Measurements from ENCODE around the gene WWC2.

WWC2 gene

DNA sequence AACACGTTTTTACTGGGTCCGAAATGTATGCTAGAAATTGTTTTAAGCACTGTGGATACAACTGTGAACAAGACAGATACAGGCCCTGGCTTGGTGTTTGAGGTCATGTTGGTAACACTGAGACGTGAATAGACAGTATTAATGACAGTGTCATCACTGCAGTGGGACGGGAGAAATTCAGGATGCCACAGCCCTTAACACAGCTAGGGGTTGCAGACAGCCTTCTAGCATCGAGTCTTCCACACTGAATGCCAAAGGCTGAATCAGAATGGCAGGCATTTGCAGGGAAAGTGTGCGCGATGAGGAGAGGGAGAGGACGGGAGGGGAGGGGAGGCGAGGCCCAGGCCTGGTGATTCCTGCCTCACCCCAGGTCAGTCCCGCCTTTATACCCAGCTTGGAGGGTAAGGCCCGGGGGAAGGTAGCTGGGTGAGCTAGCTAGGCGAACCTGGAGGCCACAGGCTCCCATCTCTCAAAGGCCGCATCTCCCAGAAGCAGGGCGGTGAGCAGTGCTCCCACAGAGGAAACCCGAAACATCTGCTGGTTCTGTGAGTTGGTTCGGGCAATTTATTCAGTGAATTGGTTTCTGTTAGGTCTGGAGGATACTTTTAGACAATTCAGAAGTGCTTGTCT is 267.3 kb downstream of the WWC2 start:
- FAIRE-seq (no peak), DNase-seq (ENCODE audit: insufficient read length, low spot score) (no peak)

DNA sequence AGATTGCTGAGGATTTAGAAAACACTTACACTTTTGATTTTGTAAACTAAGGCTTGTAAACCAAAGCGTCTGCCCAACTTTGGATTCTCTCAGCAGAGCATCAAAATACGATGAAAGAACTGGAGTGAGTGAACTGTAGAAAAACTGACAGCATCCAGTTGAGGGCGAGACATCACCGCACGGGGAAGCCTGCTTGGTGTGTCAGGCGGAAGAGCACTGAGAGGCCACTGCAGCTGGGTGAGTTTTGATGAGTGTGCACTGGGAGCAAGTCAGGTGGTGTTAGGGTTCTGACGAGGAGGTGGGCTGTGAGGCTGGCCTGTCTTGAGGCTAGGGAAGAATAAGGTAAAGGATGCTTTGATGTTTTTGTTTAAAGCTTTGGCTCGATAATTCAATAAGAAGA is 270.0 kb downstream of the WWC2 start:
- DNase-seq (ENCODE audit: insufficient read length, low spot score) (no peak), FAIRE-seq (no peak)
